GM19043 (cell line): Measurements from ENCODE around the gene ATG4D.
"Not testable (repeated sequence)": the region's sequence is repeated elsewhere in the genome, so short reads cannot be mapped to it uniquely, and the experiment has no call there.

Experiments used
- ATAC-seq: cut with Tn5 transposase; IDR thresholded peaks from one replicate; pipeline ENCODE4 v1.9.1; 2021; ENCODE audit warnings: low read depth; ENCODE audit not compliant: unreplicated experiment

ATG4D gene

GRCh38 chr19:10573793-10574192 lies 30.1 kb downstream of the ATG4D start:
- not testable (repeated sequence) for ATAC-seq

- no peak for ATAC-seq
Measured at GRCh38 chr19:10574462-10574861, 30.8 kb downstream of the ATG4D start.

GRCh38 chr19:10575011-10575716 lies 31.5 kb downstream of the ATG4D start:
- no peak for ATAC-seq

GRCh38 chr19:10577951-10578350 lies 34.2 kb downstream of the ATG4D start:
- ATAC-seq, result no peak

GRCh38 chr19:10580979-10581631 lies 37.4 kb downstream of the ATG4D start:
- ATAC-seq, result no peak

- ATAC-seq, result no peak
Measured at GRCh38 chr19:10582091-10582490, 38.4 kb downstream of the ATG4D start.

- no peak for ATAC-seq
Measured at GRCh38 chr19:10583036-10583776, 39.5 kb downstream of the ATG4D start.

- ATAC-seq, result no peak
Measured at GRCh38 chr19:10586396-10586795, 42.7 kb downstream of the ATG4D start.

GRCh38 chr19:10587022-10587838 lies 43.5 kb downstream of the ATG4D start, which contains the start of gene AP1M2:
AP1M2 (minus strand) TSS chr19:10587312; CDS start chr19:10587231, 81 bp downstream.
- ATAC-seq, result no peak

GRCh38 chr19:10587839-10588150 lies 44.1 kb downstream of the ATG4D start:
- ATAC-seq, result no peak

- no peak for ATAC-seq
Measured at GRCh38 chr19:10593148-10593547, 49.4 kb downstream of the ATG4D start.

GRCh38 chr19:10593820-10594637 lies 50.3 kb downstream of the ATG4D start:
- ATAC-seq, result no peak

- no peak for ATAC-seq
Measured at GRCh38 chr19:10600149-10600548, 56.4 kb downstream of the ATG4D start.

- no peak for ATAC-seq
Measured at GRCh38 chr19:10601999-10602329, 58.3 kb downstream of the ATG4D start.

GRCh38 chr19:10602330-10603083 lies 58.8 kb downstream of the ATG4D start:
- no peak for ATAC-seq
